Measurements from ENCODE around the gene GALNT18.

The GALNT18 gene

DNA sequence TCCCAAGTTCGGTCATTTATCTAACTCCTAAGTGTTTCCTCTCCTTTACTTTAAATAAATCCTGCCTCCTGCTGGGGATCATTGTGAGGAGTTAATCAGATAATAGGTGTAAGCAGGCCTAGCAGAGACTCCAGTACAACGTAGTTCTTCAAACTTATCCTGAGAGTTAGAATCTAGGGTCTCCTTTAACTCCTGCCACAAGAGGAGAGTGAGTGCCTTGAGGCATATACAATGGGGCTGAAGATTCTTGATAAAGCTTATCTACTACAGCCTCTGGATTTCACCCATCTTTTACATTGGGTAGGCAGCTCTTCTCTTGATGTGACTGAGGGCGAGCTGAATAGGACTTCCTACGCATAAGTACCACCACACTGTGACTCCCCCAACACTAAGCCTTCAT, 3.1 kb upstream of the GALNT18 start:
- no peak for DNase-seq (ENCODE audit: low read depth, low spot score)

DNA sequence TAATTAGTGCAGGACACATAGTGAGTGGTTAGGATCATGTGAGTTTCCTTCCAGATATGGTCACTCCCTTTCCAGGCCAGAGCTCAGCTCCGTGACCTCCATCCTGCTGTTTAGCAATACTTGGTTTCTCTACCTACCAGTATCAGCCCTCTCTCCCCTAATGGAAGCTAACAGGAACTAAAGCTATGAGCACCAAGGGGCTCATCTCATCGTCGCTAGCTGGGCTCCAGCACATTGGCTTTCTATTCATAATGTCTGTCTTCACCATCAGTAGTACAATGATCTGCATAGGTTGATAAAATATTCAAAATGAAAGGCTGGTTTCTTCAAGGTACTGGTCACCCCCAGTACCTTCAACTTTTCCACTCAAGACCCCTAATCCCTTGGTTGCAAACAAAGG, 2.4 kb upstream of the GALNT18 start:
- no peak for DNase-seq (ENCODE audit: low read depth, low spot score)

DNA sequence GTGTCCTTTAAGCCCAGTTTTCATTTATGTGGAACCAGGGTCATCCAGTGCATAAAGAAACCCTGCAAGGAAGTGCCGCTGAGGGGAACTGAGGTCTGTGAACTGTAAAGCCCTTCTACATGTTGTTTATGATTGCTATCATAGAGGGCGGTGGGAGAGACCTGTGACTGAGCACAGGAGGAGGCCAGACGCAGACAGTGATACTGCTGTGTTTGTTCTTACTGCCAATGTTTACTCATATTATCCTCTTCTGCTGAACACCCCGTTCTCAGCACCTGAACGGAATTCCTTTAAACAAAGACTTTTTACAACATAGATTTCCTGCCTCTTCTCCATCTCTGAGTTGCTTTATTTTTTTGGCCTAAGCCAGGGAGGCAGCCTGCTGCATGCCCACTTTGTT, 967 bp upstream of the GALNT18 start:
- DNase-seq (ENCODE audit: low read depth, low spot score), result no peak

DNA sequence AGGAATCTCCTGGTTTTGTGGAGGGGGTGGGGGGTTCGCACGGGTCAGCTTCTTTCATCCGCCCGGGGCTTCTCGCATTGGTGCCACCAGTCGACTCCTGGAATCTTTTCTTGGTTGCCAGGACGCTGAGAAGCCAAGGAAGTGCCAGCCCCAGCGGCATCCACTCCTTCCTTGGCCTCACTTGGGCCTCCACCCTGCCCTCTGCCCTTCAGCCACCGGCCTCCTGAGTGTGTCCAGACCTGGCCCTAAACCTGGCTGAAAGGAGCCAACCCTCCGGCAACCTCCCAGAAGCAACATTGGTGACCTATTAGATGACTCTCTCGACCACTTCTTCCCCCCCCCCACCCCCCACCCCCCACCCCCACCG, 518 bp upstream of the GALNT18 start:
- no peak for DNase-seq (ENCODE audit: low read depth, low spot score)

DNA sequence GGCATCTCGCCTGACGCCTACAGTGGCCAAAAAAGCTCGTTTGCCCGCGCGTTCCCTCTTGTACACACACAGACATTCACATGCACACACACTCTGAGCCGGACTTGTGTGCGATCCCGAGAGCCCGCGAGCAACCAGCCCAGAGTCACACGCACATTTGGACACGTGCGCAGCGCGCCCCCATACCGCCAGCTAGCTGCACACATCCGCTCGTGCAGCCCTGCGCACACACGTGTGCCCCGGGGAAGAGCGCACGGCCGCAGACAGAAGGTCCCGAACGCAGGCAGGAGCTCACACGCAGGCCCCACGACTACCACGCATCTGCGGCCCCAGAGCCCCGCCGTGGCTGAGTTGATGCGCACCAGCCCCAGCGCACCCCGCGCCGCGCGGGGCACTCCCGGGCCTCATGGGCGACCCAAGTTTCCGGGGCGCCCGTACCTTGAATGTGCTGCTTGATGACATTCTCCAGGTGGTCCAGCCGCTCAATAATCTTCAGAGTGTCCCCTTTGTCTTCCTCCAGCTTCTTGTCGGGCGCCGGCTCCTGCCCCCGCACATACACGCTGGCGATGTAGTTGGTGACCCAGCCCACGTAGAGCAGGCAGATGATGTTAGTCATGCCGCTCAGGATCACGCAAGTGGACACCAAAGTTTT, 758 bp downstream of the GALNT18 start:
- DNase-seq (ENCODE audit: low read depth, low spot score), result peak; percentile 59

DNA sequence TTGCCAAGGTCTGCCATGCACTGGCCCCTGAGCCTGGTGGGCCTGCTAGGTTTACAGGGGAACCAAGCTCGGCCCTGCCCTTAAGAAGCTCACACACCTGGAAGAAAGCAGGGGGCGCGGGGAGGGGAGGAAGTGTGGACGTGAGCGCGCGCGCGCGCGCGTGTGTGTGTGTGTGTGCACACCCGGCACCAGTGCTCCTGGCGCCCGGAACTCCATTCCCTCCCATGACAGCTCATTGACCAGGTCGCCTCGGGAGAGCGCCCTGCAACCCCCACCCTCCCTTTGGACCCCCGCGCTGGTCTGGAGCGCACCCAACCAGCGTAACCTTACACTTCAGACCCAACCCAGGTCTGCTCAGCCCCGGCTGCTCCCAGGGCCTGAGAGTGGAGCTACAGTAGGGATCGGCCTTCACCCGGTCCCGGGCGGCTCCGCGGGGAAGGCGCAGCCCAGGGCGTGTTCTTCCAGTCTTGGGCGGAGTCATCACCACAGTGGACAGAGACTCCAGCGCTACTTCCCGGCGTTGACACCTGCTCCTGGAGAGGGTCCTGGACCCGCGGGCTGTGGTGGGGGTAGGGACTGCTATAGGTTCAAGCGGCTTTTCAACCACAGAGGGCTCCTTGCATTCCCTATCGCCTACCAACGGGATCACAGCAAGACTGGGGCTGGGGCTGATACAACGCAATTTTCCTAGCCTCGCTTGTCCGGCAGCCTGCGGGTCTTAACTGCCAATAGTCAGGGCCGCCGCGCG, 1.5 kb downstream of the GALNT18 start:
- peak; percentile 67 for DNase-seq (ENCODE audit: low read depth, low spot score)

DNA sequence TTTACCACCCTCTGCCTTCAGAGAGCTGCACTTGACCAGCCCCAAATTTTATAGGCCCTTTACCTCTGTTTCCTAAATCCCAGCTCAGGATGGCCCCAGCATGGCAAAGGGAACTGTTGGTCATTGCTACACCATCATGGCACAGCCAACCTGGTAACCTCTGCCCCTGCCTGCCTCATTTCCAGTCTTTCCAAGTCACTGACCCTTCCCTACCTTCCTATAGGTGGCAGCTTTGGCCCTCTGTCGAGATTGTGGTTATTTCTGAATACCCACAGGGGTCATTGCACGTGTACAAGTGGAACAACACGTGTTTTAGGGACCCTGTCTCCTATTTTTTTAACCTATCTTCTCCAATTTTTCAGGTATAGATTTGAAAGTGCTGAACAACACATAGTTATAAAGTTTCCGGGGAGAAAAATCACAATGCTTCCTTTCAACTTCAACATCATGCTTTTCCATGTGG, 2.8 kb downstream of the GALNT18 start:
- no peak for DNase-seq (ENCODE audit: low read depth, low spot score)

DNA sequence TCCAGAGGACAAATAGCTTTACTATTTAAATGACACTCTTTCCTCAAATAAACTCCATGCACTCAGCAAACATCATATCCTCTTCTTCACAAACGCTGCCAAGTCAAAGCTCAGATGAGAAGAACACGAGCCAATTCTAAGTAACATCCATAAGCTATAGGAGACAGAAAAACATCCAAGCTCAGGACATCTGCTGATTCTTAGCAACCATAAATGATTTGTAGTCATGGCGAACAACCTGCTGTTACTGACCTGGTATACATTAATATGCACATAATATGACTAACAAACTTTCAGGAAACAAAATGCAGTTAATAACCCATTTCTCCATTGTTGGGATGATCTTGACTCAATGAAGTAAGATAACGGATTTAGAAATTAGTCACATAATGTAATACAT, 6.7 kb downstream of the GALNT18 start:
- no peak for DNase-seq (ENCODE audit: low read depth, low spot score)

DNA sequence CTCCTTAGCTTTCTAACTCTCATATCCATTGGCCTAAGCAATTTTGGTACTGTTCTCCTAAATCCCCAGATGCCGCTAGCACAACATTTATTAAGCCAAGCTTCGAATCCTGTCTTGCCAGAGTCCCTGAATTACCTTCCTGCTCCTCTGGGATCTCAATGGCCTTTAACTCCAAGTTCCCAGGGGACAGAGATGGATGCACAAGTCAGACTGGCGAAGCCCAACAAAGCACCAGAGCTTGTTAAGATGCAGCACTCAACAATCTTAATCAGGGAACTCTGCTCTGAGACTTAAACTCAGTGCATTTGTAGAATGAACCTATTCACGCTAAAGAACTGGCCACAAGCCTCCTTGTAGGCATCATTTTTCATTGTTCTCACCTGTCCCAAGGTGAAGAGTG, 9.4 kb downstream of the GALNT18 start:
- no peak for DNase-seq (ENCODE audit: low read depth, low spot score)

DNA sequence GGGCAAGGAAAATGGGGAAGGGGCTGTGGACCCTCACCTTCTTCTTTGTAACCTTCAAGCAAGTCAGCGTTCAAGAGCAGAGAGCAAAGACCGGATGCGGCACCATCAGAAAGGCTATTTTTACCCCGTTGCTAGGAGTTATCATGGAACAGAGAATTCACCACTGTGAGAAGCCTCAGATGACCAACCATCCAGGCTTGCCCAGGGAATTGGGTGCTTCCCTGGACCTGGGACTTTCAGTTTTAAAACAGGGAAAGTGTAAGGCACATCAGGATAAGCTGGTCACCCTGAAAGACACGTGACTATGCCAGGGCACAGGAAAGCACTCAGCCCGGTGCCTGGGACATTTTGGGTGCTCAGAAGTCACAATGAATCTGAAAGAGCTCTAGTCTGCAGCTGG, 10.4 kb downstream of the GALNT18 start:
- no peak for DNase-seq (ENCODE audit: low read depth, low spot score)

DNA sequence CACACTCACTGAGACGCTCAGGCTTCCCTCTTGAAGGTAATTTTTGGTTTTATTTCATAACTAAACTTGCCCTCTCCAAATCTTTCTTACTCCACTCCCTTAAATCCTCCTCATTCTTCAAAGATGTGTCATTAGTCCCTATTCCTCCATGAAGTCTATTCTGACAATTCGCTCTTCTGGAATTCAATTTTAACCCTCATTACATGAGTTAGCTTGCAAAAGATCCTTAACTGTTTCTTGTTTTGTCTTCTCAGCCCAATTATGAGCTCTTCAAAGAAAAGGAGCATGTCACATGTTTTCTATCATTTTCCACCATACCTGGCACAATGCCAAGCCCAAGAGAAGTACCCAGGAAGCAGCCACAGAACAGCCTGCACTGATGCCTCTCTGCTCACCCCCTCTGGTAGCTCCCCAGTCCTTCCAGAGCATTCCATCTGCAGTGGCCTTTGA, 13.0 kb downstream of the GALNT18 start:
- peak; percentile 60 for DNase-seq (ENCODE audit: low read depth, low spot score)

DNA sequence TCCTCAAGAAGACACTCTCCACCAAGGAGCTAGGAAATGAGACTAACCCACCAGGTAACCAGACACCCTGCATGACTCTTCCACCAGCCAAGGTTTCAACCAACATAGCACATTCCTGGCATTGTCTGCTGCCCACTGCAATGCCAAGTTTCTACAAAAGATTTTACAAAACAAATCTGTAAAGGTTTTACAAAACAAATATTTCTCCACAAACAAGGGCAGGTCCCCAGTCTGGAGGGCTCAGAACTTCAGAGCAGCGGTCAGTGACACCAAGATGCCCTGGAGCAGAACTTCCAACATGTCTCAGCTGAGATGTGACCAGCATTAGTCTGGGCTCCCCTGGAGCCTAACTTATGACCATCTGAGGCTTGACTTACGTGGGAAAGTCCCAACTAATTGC, 14.0 kb downstream of the GALNT18 start:
- DNase-seq (ENCODE audit: low read depth, low spot score), result peak; percentile 77

DNA sequence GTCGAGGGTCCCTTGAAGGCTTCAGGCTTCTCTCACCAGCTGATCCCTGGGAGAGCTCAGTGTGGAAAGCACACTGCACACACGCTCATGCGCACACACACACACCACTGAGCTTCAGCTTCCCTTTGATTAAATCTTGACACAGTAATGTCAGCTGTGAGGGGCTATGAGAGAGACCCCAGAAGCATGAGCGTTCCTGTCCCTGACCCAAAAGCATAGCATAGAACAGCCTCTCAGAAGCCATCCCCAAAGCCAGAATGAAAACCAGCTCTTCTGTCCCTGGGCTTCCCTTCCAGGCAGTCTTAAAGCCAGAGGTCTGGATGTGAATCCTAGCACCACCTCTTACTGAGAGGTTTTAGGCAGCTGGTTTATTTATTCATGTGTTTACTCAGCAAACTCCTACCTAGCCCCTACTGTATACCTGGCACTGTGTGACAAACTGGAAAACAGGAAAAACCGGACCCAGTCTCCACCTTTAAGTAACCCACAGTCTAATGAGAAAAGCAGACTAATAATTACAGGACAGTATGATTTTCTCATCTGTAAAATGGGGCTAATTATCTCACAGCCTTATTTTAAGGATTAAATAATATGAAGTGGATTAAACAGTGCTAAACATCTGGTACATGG, 15.9 kb downstream of the GALNT18 start:
- no peak for DNase-seq (ENCODE audit: low read depth, low spot score)

DNA sequence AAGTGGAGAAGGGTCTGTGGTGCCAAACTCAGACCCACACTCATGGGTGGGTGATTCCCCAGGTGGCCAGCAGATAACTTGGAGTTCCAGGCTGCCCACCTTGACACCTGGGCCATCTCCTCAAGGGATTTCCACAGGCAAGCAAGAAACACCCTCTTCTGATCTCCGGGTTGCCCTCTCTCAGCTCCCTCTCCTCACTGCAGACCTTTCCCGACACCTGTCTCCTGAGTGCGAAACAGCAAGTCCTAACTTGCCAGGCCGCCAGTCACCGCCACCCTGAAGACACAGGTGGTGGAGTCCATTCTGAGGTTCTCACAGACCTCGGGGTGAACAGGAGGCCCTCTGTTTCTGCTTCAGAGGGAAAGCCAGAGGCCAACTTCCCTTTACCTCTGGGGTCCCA, 16.6 kb downstream of the GALNT18 start:
- DNase-seq (ENCODE audit: low read depth, low spot score), result no peak

DNA sequence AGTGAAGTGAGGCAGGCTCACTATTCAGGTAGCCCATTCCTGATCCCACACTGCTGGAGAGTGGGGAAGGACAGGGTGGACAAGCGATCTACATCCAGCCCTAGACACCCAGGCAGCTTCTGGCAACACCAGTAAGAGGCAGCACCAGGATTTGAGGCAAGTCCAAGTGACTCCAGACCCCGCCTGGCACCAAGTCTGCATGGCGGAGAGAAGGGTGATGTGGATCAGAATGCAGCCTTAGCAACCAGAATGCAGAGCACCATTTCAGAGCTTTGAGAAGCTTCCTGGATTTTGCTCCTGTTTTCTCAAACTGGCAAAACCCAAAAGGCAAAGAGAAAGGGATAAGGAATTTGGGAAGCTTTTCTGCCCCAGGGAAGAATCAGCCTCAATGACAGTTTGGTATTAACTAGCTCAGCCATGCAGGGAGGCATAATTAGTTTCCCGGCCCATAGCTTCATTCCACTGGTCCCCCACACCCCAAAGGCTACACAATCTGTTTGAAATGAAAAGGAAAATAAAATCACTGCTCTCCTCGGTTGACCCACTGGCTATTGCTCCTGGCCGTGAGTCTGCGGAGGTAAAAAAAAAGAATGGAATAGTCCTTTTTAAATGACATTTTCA, 17.3 kb downstream of the GALNT18 start:
- no peak for DNase-seq (ENCODE audit: low read depth, low spot score)

DNA sequence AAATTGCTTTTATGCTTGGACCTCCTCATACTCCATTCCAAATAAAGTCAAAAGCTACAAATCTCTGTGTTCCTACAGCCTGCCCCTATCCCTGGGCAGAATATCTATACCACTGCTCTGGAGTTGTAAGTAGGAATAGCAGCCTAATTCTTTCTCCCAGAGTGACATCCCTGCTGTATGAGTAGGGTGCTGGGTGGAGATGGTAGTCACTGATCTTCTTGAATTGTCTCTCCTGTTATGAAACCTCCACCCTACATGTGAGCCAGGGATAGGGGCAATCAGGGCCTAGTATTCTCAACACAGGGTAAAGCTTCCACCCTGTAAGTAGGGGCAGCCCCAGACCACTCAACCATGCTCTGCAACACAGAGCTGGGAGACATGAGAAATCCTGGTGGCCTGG, 19.8 kb downstream of the GALNT18 start:
- DNase-seq (ENCODE audit: low read depth, low spot score), result no peak

DNA sequence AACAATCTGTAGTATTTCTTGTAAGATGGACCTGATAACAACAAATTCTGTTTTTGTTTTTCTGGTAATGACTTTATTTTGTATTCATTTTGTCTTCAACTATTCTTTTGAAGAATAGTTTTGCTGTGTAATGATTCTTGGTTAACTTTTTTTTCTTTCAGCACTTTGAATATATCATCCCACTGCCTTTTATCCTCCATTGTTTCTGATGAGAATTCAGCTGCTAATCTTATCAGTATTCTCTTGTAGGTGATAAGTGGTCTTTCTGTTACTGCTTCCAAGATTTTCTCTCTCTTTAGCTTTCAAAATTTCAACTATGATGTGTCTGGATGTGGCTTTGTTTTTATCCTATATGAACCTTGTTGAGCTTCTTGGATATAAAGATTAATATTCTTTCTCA, 21.5 kb downstream of the GALNT18 start:
- DNase-seq (ENCODE audit: low read depth, low spot score), result no peak

DNA sequence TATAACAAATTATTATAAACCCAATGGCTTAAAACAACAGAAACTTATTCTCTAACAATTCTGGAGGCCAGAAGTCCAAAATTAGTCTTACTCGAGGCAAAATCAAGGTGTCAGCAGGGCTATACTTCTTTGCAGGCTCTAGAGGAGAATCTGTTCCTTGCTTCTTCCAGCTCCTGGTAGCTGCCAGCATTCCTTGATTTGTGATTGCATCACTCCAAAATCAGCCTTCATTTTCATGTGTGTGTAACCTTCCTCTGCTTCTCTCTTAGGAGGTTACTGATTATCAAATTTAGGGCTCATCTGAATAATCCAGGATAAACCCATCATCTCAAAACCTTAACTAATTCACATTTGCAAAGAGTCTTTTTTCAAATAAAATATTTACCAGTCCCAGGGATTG, 23.6 kb downstream of the GALNT18 start:
- no peak for DNase-seq (ENCODE audit: low read depth, low spot score)

DNA sequence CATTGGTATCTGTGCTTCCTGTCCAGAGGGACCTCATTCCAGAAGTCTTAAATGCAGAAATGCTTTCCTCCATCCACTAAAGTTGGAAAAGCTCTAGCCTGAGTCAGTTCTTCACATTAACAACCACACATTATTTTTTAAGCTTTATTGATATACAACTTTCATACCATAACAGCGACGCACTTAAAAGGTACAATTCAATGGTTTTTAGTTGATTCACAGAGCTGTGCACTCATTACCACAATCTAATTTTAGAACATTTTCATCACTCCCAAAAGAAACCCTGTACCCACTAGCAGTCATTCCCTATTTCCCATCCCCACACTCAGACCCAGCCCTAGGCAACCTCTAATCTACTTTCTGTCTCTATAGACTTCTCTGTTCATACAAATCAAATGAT, 27.6 kb downstream of the GALNT18 start:
- no peak for DNase-seq (ENCODE audit: low read depth, low spot score)

DNA sequence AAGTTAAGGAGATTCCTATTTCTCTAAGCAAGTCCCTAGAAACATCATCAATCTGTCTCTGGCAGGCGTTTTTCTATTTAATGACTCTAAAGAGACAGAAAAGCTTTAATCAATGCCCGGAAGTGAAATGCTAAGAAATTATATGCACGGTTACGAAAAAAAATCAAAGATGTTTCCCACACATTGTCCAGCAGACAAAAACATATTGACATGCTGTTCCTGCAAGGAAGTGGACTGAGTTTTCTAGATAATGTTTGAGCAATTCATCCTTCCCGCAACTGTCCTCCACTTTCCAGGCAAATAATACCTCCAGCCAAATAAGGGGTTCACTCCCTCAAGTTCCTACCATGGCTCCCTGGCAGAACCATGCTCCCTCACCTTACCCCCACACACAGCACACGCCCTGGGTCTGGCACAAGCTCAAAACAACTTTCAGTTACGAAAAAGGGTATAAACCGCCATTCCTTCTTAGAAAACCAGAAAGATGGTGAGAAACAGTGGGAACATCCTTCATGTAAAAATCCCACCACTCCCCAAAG, 29.6 kb downstream of the GALNT18 start:
- no peak for DNase-seq (ENCODE audit: low read depth, low spot score)

DNA sequence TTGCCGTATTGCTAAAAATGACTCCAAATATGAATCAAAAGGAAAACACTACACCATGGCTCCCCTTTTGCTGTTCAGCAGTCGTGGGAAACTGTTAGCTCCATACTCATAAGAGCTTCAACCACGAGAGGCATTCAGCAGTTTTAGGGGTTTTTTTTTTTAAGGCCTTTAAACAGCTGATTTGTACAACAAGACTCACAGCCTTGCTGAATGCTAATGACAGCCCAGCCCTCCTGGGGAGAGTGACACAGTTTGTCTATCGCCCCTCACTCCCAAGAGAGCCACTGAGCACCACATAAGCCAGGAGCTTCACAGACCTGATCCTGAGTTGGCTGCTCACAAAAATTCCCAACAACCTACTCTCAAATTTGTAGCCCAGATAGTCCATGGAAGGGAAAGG, 32.4 kb downstream of the GALNT18 start:
- DNase-seq (ENCODE audit: low read depth, low spot score), result no peak

DNA sequence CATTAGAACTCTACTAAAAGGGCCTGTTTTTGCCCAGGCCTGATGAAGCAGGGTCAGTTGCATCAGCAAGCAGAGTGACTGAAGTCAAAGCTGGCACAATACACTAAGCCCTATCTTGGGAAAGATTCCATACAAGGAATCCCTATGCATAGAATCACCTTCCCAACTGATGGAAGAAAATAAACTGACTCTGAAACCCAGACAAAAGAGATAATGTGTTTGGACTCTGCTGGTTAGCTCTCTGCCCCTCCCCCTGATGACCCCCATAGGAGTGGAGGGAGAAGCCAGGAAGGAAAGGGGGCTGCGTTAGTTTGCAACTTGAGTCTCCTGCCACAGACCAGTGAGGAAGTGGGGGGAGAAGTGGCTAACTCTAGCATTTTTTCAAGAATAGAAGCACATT, 32.9 kb downstream of the GALNT18 start:
- DNase-seq (ENCODE audit: low read depth, low spot score), result no peak
